Skeletal muscle satellite cell (primary cell): Measurements from ENCODE around the gene DMD.

Source experiments
- H3K27me3 ChIP-seq: 2 replicates; pipeline ENCODE4 v1.7.0; 2013; ENCODE audit warnings: low read length; ENCODE audit not compliant: control insufficient read depth, insufficient read depth
- H3K36me3 ChIP-seq: 2 replicates; pipeline ENCODE4 v1.7.0; 2013; ENCODE audit warnings: mild to moderate bottlenecking, control low read depth, low read length; ENCODE audit not compliant: insufficient read depth
- H3K4me1 ChIP-seq: 2 replicates; pipeline ENCODE4 v1.7.0; 2013; ENCODE audit warnings: low read length; ENCODE audit not compliant: control insufficient read depth, insufficient read depth
- H3K4me2 ChIP-seq: 2 replicates; pipeline ENCODE4 v1.7.0; 2013; ENCODE audit warnings: mild to moderate bottlenecking, low read length
- H3K4me3 ChIP-seq: 2 replicates; pipeline ENCODE4 v1.7.0; 2013; ENCODE audit warnings: low read length
- H3K9ac ChIP-seq: 2 replicates; pipeline ENCODE4 v1.7.0; 2013; ENCODE audit warnings: mild to moderate bottlenecking, low read depth, low read length, moderate library complexity
- H3K9me3 ChIP-seq: replicated peaks from 2 replicates; pipeline ENCODE4 v1.7.0; 2013; ENCODE audit warnings: mild to moderate bottlenecking, control low read depth, low read length

The DMD gene

GRCh38 chrX:32195611-32196010, 1015.7 kb downstream of the DMD start:
- Histone ChIP-seq H3K9ac (no peak overlapping the region), H3K4me1 (no peaks in the 10 kb centered on the region), H3K27me3 (no peaks in the 10 kb centered on the region), H3K4me2 (no peak overlapping the region), H3K4me3 (no peak overlapping the region), H3K9me3 (no peaks in the 10 kb centered on the region), H3K36me3 (no peaks in the 10 kb centered on the region)

- Histone ChIP-seq H3K4me1 (no peaks in the 10 kb centered on the region), H3K9me3 (no peaks in the 10 kb centered on the region), H3K36me3 (no peaks in the 10 kb centered on the region), H3K27me3 (no peaks in the 10 kb centered on the region), H3K9ac (no peak overlapping the region), H3K4me3 (no peak overlapping the region), H3K4me2 (no peak overlapping the region)
These were observed 1020.0 kb downstream of the DMD start for GRCh38 chrX:32191316-32191715.

- Histone ChIP-seq H3K36me3 (no peaks in the 10 kb centered on the region), H3K9ac (no peak overlapping the region), H3K4me1 (no peaks in the 10 kb centered on the region), H3K9me3 (no peaks in the 10 kb centered on the region), H3K4me3 (no peak overlapping the region), H3K4me2 (no peak overlapping the region), H3K27me3 (no peaks in the 10 kb centered on the region)
These were observed 1026.2 kb downstream of the DMD start for GRCh38 chrX:32185160-32185559.

- no peaks in the 10 kb centered on the region for H3K36me3 ChIP-seq
- no peaks in the 10 kb centered on the region for H3K27me3 ChIP-seq
- no peak overlapping the region for H3K4me2 ChIP-seq
- no peak overlapping the region for H3K4me3 ChIP-seq
- no peaks in the 10 kb centered on the region for H3K9me3 ChIP-seq
- no peak overlapping the region for H3K9ac ChIP-seq
- H3K4me1 ChIP-seq = no peaks in the 10 kb centered on the region
These were observed 1028.3 kb downstream of the DMD start for GRCh38 chrX:32183066-32183465.

- Histone ChIP-seq H3K9ac (no peak overlapping the region), H3K9me3 (no peaks in the 10 kb centered on the region), H3K36me3 (no peaks in the 10 kb centered on the region), H3K4me2 (no peak overlapping the region), H3K4me1 (no peaks in the 10 kb centered on the region), H3K27me3 (no peaks in the 10 kb centered on the region), H3K4me3 (no peak overlapping the region)
These were observed 1034.8 kb downstream of the DMD start for GRCh38 chrX:32176510-32176909.

GRCh38 chrX:32170481-32170880, 1040.9 kb downstream of the DMD start:
- no peaks in the 10 kb centered on the region for H3K36me3 ChIP-seq
- no peaks in the 10 kb centered on the region for H3K4me1 ChIP-seq
- no peaks in the 10 kb centered on the region for H3K27me3 ChIP-seq
- no peak overlapping the region for H3K4me3 ChIP-seq
- no peak overlapping the region for H3K4me2 ChIP-seq
- no peaks in the 10 kb centered on the region for H3K9me3 ChIP-seq
- H3K9ac ChIP-seq = no peak overlapping the region

- no peaks in the 10 kb centered on the region for H3K4me1 ChIP-seq
- no peak overlapping the region for H3K9ac ChIP-seq
- no peaks in the 10 kb centered on the region for H3K9me3 ChIP-seq
- H3K4me2 ChIP-seq = no peak overlapping the region
- H3K36me3 ChIP-seq = no peaks in the 10 kb centered on the region
- no peak overlapping the region for H3K4me3 ChIP-seq
- H3K27me3 ChIP-seq = no peaks in the 10 kb centered on the region
These were observed 1056.2 kb downstream of the DMD start for GRCh38 chrX:32155044-32155638.

GRCh38 chrX:32153585-32153984, 1057.8 kb downstream of the DMD start:
- Histone ChIP-seq H3K36me3 (no peaks in the 10 kb centered on the region), H3K4me3 (no peak overlapping the region), H3K9me3 (no peaks in the 10 kb centered on the region), H3K9ac (no peak overlapping the region), H3K4me2 (no peak overlapping the region), H3K27me3 (no peaks in the 10 kb centered on the region), H3K4me1 (no peaks in the 10 kb centered on the region)

- no peaks in the 10 kb centered on the region for H3K9me3 ChIP-seq
- no peaks in the 10 kb centered on the region for H3K4me1 ChIP-seq
- no peaks in the 10 kb centered on the region for H3K36me3 ChIP-seq
- H3K27me3 ChIP-seq = no peaks in the 10 kb centered on the region
- H3K9ac ChIP-seq = no peak overlapping the region
- no peak overlapping the region for H3K4me2 ChIP-seq
- no peak overlapping the region for H3K4me3 ChIP-seq
These were observed 1061.2 kb downstream of the DMD start for GRCh38 chrX:32150141-32150540.

GRCh38 chrX:32141841-32142240, 1069.5 kb downstream of the DMD start:
- Histone ChIP-seq H3K27me3 (no peaks in the 10 kb centered on the region), H3K4me2 (no peak overlapping the region), H3K4me3 (no peak overlapping the region)

GRCh38 chrX:32139476-32139875, 1071.9 kb downstream of the DMD start:
- H3K9ac ChIP-seq = no peak overlapping the region
- no peaks in the 10 kb centered on the region for H3K9me3 ChIP-seq
- no peak overlapping the region for H3K4me2 ChIP-seq
- H3K4me3 ChIP-seq = no peak overlapping the region
- H3K36me3 ChIP-seq = no peaks in the 10 kb centered on the region
- no peaks in the 10 kb centered on the region for H3K4me1 ChIP-seq
- H3K27me3 ChIP-seq = no peaks in the 10 kb centered on the region

More at GRCh38 chrX:32141841-32142240, 1069.5 kb downstream of the DMD start:
- Histone ChIP-seq H3K9ac (no peak overlapping the region), H3K4me1 (no peaks in the 10 kb centered on the region), H3K36me3 (no peaks in the 10 kb centered on the region), H3K9me3 (no peaks in the 10 kb centered on the region)

GRCh38 chrX:32137525-32137924, 1073.8 kb downstream of the DMD start:
- Histone ChIP-seq H3K36me3 (no peaks in the 10 kb centered on the region), H3K9ac (no peak overlapping the region), H3K9me3 (no peaks in the 10 kb centered on the region), H3K27me3 (no peaks in the 10 kb centered on the region), H3K4me1 (no peaks in the 10 kb centered on the region), H3K4me3 (no peak overlapping the region), H3K4me2 (no peak overlapping the region)
